GM12801 (cell line): ENCODE data around the gene EXOC3.

ENCODE experiments used
- CTCF ChIP-seq: IDR thresholded peaks from one replicate; pipeline ENCODE4 v1.5.1; 2011; ENCODE audit warnings: control low read depth; ENCODE audit not compliant: insufficient read length; ENCODE audit errors: extremely low read depth

Gene EXOC3

GRCh38 chr5:404666-405241 is 38.2 kb upstream of the EXOC3 start:
- TF ChIP-seq CTCF: no peak

GRCh38 chr5:405421-405820 is 37.6 kb upstream of the EXOC3 start:
- no peak for TF ChIP-seq CTCF

GRCh38 chr5:406041-406440 is 36.9 kb upstream of the EXOC3 start:
- TF ChIP-seq CTCF: no peak

- TF ChIP-seq CTCF: no peak
Observed at GRCh38 chr5:407051-407450, 35.9 kb upstream of the EXOC3 start.

GRCh38 chr5:407801-408268 is 35.1 kb upstream of the EXOC3 start:
- TF ChIP-seq CTCF: no peak

- no peak for TF ChIP-seq CTCF
Observed at GRCh38 chr5:410911-411517, 32.0 kb upstream of the EXOC3 start.

GRCh38 chr5:411728-412127 is 31.2 kb upstream of the EXOC3 start:
- no peak for TF ChIP-seq CTCF
